Loucy (cell line): ENCODE data around the gene ADAMTSL2.

Source experiments
- EZH2phosphoT487 ChIP-seq: fragments of 200-600 bp; IDR thresholded peaks from 2 replicates; pipeline ENCODE4 v1.6.1; 2018; ENCODE audit warnings: antibody characterized with exemption, mild to moderate bottlenecking, moderate library complexity, borderline replicate concordance
- TF ChIP-seq, protein P1 (sequence below): fragments of 200-600 bp; sonication (generic); conservative IDR thresholded peaks from 2 replicates; pipeline ENCODE4 v1.5.1; 2014; ENCODE audit warnings: mild to moderate bottlenecking, antibody characterized with exemption, low read length

DNA sequence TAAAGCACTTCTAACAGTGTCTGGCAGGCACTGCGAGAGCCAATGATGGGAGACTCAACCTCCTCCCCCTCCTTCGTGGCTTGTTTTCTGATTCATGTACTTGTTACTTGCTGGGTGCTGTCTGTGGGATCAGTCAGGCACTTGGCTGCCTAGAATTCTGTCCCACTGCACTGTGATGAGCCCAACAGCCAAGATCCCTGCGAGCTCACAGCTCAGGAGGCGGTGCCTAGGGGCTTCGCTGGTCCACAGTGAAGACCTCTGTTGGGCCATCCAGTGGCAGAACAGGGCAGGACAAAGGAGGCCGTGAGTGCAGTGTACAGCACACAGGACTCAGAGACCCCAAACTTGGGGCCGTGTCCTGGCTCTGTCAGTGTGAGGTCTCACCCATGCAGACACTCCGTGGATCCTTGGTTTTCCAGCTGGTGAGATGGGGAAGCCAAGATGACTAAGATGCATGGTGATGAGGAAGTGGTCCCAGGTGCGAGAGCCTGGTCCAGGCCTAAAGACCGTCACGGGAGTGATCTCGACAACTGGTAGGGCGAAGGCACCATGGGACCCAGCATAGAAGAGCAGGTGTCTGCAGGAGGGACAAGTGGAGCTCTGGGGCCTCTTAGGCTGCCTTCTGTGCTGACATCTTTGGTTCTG lies 29.2 kb upstream of the ADAMTSL2 start:
- TF ChIP-seq, protein P1, sequence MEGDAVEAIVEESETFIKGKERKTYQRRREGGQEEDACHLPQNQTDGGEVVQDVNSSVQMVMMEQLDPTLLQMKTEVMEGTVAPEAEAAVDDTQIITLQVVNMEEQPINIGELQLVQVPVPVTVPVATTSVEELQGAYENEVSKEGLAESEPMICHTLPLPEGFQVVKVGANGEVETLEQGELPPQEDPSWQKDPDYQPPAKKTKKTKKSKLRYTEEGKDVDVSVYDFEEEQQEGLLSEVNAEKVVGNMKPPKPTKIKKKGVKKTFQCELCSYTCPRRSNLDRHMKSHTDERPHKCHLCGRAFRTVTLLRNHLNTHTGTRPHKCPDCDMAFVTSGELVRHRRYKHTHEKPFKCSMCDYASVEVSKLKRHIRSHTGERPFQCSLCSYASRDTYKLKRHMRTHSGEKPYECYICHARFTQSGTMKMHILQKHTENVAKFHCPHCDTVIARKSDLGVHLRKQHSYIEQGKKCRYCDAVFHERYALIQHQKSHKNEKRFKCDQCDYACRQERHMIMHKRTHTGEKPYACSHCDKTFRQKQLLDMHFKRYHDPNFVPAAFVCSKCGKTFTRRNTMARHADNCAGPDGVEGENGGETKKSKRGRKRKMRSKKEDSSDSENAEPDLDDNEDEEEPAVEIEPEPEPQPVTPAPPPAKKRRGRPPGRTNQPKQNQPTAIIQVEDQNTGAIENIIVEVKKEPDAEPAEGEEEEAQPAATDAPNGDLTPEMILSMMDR: no peak
- TF ChIP-seq EZH2phosphoT487: no peak
